AG04449 (cell line): ENCODE results near the gene UST.

Experiments used
- CTCF ChIA-PET: fragments of 350-600 bp; formaldehyde crosslinking; extraction: SDS; loops from one replicate; lab custom pipeline; 2021; ENCODE audit warnings: antibody characterized with exemption; lab: Yijun Ruan, JAX
- POLR2A ChIA-PET: fragments of 400-600, 350-600 bp; formaldehyde crosslinking; extraction: SDS; loops from one replicate; lab custom pipeline; 2020; ENCODE audit warnings: antibody characterized with exemption, inconsistent platforms; lab: Yijun Ruan, JAX
- DNase-seq: peaks from one replicate; pipeline ENCODE4 v3.0.0-alpha.2; 2010; ENCODE audit warnings: low read depth, low spot score
- H3K4me3 ChIP-seq: 2 replicates; pipeline ENCODE4 v1.5.1; 2011; ENCODE audit warnings: low read depth, mild to moderate bottlenecking, control low read depth, low read length
- TF ChIP-seq, protein P1 (sequence below): IDR thresholded peaks from one replicate; pipeline ENCODE4 v1.5.1; 2011; ENCODE audit warnings: mild to moderate bottlenecking, moderate library complexity, low read length, control low read depth, inconsistent platforms; ENCODE audit not compliant: insufficient read depth; ENCODE audit errors: missing control alignments

Gene UST

DNA sequence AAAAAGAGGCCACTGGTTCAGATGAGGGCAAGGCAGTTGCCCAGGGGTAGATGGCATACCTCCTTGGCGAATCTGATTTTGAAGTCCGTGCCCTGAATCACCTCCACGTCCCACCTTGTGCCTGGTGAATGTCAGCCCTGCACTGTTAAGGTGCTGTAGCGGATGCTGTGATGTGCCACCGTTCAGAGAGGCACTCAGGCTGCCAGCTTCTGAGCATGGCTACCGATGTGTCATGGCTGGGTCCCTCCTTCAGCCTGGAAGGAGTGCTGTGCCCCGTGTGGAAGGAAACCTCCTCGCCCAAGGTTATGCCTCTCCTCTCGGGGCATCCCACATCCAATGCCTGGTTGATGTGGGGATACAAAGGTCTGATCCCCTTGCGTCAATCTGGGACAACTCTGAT lies 43.6 kb downstream of the UST start:
- ChIA-PET POLR2A (interaction anchor here (0.6 kb wide), 1 partner anchor 251 kb away, joined by 3 read pairs; no protein-coding TSS in a partner anchor), CTCF (interaction anchor here (1.0 kb wide), 1 partner anchor 11 kb away, joined by 3 read pairs; no protein-coding TSS in a partner anchor)
- H3K4me3 ChIP-seq = no peak overlapping the region
- DNase-seq = no peak
- TF ChIP-seq, protein P1, sequence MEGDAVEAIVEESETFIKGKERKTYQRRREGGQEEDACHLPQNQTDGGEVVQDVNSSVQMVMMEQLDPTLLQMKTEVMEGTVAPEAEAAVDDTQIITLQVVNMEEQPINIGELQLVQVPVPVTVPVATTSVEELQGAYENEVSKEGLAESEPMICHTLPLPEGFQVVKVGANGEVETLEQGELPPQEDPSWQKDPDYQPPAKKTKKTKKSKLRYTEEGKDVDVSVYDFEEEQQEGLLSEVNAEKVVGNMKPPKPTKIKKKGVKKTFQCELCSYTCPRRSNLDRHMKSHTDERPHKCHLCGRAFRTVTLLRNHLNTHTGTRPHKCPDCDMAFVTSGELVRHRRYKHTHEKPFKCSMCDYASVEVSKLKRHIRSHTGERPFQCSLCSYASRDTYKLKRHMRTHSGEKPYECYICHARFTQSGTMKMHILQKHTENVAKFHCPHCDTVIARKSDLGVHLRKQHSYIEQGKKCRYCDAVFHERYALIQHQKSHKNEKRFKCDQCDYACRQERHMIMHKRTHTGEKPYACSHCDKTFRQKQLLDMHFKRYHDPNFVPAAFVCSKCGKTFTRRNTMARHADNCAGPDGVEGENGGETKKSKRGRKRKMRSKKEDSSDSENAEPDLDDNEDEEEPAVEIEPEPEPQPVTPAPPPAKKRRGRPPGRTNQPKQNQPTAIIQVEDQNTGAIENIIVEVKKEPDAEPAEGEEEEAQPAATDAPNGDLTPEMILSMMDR = no peak

DNA sequence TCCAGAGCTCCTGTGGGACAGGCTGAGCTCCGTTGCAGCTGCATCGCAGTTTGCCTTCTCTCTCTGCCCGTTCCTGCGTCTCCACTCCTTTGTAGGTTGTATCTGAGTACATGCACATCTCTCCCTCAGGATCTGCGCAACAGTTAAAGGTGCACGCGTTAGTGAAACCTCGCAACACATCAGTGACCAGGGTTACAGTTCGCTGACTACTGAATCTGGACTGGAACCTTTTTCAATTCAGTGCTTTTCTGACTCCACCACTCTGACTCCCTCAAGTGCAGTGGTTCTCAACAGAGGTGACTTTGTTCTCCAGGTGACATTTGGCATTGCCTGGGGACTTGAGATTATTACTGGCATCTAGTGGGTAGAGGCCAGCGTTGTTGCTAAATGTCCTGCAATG lies 44.0 kb downstream of the UST start:
- no peak for DNase-seq
- TF ChIP-seq, protein P1 = no peak
- ChIA-PET CTCF (no interaction called here), POLR2A (no interaction called here)
- H3K4me3 ChIP-seq = no peak overlapping the region

DNA sequence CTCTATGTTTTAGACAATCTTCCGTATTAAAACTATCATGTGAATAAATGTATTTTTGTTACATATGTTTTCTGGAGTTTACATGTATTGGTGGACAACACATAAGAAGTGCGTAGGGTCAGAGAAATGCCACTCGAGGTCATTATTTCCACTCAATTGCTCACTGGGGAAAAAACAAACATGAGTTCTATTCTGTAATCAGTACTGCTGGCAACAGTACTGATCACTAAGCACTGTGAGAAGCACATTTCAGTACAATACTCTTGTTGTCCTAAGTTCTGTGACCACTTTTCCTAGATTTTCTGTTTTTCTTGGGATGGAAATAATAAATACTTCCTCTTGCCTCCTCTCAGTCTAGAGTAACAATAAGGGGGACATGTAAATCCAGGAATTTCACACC lies 44.5 kb downstream of the UST start:
- POLR2A ChIA-PET = no interaction called here
- TF ChIP-seq, protein P1 = no peak
- CTCF ChIA-PET = interaction anchor here (1.0 to 1.6 kb wide), 2 partner anchors 10 to 15 kb away, joined by 3 to 4 read pairs; no protein-coding TSS in a partner anchor
- DNase-seq = no peak
- no peak overlapping the region for H3K4me3 ChIP-seq

DNA sequence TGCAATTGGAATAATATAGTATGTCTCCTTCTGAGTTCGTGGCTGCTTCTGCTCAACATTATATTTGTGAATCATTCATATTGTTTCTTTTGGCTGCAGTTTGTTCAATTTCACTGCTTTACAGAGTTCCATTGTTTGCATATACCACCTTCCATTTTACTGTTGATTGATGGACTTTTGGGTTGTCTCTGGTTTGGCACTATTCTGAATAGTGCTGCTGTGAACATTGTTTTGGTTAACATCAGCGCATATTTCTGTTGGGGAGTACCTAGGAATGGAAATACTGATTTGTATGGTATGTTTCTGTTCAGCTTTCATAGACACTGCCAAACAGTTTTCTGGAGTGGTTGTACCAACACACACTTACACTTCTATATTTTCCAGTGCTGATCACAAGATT lies 46.9 kb downstream of the UST start:
- no peak overlapping the region for H3K4me3 ChIP-seq
- TF ChIP-seq, protein P1 = no peak
- DNase-seq = no peak
- CTCF ChIA-PET = no interaction called here
- POLR2A ChIA-PET = no interaction called here

DNA sequence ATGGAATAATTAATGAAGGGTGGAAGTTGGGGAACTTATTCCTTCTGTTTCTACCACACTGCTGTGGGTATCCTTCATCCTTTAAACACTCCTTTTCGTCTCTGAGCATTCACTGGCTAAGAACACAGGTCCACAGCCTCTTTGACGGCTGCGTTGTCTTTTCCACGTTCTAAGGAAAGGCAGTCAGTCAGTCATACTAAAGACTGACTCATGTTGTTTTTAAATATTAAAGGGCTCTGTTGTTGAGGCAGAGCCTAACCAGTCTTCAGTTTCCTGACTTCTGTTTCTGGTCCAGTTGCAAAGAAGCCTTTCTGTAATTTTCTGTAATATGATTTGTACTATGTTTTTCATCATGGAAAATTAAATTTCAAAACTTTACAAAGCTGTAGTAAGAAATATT lies 48.0 kb downstream of the UST start:
- CTCF ChIA-PET = interaction anchor here (1.1 kb wide), 1 partner anchor 14 kb away, joined by 4 read pairs; no protein-coding TSS in a partner anchor

DNA sequence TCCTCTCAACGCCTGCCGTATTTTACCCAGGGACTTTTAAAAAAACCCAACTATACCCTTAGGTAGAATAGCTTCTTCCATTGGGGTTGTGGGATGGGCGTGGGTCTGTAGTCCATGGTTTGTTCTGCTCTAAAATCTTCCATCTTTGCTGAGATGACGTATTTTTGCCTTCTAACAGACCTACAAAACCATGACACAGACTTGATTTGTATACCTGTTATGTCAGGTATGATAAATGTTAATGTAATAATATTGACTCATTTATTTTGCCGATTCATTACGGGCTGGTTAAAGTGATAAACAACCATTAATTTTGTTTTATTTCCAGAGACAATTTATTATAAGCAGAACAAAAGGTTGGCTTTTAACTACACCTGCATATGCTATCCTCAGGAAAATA lies 48.7 kb downstream of the UST start:
- no peak overlapping the region for H3K4me3 ChIP-seq
- no peak for DNase-seq
- POLR2A ChIA-PET = no interaction called here
- CTCF ChIA-PET = interaction anchor here (1.1 kb wide), 1 partner anchor 14 kb away, joined by 4 read pairs; no protein-coding TSS in a partner anchor
- TF ChIP-seq, protein P1 = no peak

More for the DNA sequence above, 48.0 kb downstream of the UST start:
- DNase-seq = no peak
- TF ChIP-seq, protein P1 = no peak
- no peak overlapping the region for H3K4me3 ChIP-seq
- POLR2A ChIA-PET = no interaction called here
